ENCODE data around the gene ARPP19.
"Not testable (repeated sequence)": the region's sequence is repeated elsewhere in the genome, so short reads cannot be mapped to it uniquely, and the experiment has no call there.

Gene ARPP19

DNA sequence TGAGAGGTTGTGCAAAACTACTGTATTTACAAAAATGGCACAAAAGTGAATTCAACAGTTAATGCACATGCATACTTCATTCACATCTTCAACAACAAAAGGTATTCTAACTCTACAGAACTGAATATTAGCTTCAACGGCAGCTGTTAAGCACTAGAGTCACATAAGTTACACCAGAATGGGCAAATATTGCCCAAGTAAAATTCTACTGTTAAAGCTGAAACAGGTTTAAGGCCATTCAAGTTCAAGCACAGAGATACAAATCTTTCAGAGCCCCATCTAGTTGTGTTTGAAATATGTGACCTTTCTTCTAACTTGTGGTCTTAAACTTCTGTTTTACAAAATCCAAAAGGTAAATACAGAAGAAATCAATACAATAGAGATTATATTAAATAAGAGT, 17.6 kb downstream of the ARPP19 start:
- not testable (repeated sequence) for DNase-seq (ENCODE audit: low read depth in 2 of 2)

GRCh38 chr15:52546031-52546751, 22.6 kb downstream of the ARPP19 start:
- no peak for DNase-seq (ENCODE audit: low read depth in 2 of 2)

DNA sequence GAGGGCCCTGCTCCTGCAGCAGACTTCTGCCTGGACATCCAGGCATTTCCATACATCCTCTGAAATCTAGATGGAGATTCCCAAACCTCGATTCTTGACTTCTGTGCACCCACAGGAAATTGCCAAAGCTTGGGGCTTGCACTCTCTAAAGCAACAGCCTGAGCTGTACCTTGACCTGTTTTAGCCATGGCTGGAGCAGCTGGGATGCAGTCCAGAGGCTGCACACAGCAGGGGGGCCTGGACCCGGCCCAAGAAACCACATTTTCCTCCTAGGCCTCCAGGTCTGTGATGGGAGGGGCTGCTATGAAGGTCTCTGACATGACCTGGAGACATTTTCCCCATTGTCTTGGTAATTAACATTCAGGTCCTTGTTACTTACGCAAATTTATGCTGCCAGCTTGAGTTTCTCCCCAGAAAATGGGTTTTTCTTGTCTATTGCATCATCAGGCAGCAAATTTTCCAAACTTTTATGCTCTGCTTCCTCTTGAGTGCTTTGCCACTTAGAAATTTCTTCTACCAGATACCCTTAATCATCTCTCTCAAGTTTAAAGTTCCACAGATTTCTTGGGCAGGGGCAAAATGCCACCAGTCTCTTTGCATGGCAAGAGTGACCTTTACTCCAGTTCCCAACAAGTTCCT, 28.3 kb downstream of the ARPP19 start:
- no peak for DNase-seq (ENCODE audit: low read depth in 2 of 2)

DNA sequence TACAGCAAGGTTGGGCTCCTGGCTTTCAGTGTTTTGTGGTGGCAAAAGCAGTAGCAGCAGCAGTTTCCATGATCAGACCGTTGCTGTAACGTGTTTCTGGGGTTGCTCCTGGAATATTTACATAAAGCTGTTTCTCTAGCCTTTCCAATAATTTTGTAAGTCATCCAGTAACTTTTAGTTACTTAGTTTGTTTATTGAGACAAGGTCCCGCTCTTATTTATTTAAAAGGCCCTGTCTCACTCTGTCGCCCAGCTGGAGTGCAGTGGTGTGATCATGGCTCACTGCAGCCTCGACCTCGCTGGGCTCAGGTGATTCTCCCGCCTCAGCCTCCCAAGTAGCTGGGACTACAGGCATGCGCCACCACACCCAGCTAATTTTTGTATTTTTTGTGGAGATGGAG, 31.4 kb downstream of the ARPP19 start:
- no peak for DNase-seq (ENCODE audit: low read depth in 2 of 2)

DNA sequence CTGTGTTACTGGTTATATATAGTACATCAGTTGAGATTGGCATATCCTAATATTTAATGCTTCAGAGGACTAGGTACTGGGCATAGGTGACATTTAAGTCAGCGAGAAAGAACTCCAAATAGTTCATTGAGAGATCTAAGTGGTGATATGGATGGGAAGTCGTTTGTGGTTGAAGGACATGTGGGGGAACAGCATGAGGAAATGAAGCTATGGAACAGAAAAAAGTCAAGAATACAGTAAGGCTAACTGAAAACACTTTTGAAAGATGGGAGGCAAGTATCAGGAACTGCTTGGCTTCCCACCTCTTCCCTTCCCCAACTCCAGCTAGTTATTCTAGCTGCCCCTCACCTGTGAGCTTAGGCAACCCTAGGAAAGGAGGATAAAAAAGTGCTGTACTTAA, 36.4 kb downstream of the ARPP19 start:
- no peak for DNase-seq (ENCODE audit: low read depth in 2 of 2)

- DNase-seq (ENCODE audit: low read depth in 2 of 2) = no peak
Measured at GRCh38 chr15:52529940-52530339, 38.9 kb downstream of the ARPP19 start.

DNA sequence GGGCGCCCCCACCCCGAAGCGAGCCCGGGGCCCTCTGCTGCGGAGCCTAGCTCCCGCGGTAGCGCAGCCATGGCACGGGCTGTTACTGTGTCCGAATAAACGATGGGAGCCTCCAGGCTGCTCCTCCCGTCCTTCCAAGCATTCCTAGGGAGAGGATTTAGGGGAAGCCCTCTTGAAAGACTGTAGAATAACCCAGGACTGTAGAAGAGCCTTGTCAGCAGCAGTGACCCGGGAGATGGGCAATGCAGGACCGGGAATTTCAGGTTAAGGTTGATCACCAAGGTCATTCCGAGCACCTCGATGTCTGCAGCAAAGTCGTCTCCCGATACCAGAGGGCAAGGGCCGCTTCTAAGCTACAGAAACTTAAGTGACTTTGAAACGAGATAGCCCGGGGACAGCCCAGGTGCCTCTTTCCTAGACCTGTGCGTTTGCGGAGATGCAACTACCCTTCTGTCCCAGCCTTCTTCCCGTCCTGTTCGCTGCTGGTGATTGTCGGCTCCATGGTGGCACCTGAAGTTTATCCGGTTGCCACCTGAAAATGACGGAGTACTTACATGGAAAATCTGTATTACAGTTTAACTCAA, 39.4 kb downstream of the ARPP19 start:
- peak in 1 of 2 donors; percentile 8 for DNase-seq (ENCODE audit: low read depth in 2 of 2)

- peak; percentile 62 to 73 for DNase-seq (ENCODE audit: low read depth in 2 of 2)
Measured at GRCh38 chr15:52528564-52529340, 40.1 kb downstream of the ARPP19 start, which contains the start of gene MYO5A. MYO5A (minus strand) TSS chr15:52528880; CDS start chr15:52528806, 74 bp downstream.

GRCh38 chr15:52527911-52528563, 40.8 kb downstream of the ARPP19 start:
- peak; percentile 21 to 27 for DNase-seq (ENCODE audit: low read depth in 2 of 2)

DNA sequence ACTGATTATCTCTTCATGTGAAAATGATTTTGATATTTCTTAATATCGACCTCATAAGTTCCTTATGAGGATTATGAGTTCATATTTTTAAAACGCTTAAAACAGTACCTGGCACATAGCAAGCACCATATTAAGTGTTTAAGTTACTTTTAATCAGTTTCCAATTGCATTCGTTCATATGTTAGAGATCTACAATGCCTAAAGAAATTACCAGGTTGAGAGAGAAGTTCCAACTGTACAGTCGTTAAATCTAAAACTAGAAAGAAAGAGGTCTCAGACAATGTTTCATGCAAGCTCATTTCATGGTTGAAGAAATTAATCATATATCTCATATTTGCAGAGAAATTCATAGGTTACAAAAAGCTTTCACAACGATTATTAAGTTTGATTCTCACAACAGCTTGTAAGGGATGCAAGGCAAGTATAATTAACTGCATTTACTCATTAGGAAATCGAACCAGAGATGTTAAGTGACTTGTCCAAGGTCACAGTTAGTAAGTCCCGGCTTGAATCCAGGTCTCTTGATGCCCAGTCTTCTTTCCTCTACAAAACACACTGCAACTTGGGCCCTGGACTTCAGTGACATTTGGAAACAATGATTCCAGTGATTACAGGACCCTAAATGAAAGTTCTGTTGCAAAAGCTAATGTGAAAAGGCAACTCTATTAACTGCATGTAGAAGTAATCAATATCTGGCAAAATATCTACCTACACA, 41.5 kb downstream of the ARPP19 start:
- DNase-seq (ENCODE audit: low read depth in 2 of 2) = no peak

DNA sequence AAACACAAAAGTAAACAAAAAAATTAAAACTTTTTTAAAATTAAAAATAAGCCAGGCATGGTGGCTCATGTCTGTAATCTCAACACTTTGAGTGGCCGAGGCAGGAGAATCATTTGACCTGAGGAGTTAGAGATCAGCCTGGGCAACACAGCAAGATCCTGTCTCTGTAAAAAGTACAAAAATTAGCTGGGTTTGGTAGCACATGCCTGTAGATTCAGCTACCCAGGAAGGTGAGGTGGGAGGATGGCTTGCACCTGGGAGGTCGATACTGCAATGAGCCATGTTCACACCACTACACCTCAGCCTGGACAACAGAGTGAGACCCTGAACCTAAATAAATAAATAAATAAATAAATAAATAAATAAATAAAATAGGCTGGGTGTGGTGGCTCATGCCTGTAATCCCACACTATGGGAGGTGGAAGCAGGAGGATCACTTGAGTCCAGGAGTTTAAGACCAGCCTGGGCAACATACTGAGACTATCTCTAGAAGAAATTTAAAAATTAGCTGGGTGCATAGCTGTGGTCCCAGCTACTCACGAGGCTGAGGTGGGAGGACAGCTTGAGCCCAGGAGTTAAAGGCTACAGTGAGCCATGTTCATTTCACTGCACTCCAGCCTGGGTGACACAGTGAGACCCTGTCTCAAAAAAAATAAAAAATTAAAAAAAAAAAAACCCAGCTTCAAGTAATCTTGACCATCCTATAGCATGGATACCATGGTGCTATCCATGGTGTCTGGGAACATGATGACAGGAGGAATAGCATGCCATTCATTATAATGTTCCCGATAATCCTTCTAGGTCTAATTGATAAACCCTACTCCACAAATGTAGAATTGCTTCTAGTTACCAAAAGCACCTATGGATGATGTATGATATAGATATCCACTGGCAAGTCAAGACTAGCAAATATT, 44.4 kb downstream of the ARPP19 start:
- no peak for DNase-seq (ENCODE audit: low read depth in 2 of 2)

DNA sequence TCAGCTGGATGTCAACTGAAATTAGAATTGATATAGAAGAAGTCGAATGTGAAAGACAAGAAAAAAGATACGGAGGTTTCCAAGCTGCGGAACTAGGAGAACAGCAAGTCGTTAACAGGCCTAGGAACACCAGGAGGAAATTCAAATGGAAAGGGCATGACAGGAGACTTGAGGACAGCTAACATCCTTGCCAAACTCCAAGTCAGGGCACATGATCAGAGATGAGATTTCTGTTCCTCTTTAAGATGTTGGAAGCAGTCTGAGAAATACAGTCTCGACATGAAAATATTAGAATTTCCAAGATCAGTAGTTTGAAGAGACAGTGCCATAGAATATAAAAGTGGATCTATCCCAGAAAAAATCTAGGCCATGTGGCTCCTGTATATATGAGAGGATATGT, 45.2 kb downstream of the ARPP19 start:
- no peak for DNase-seq (ENCODE audit: low read depth in 2 of 2)

- no peak for DNase-seq (ENCODE audit: low read depth in 2 of 2)
Measured at GRCh38 chr15:52523192-52523591, 45.6 kb downstream of the ARPP19 start.

- DNase-seq (ENCODE audit: low read depth in 2 of 2) = no peak
Measured at GRCh38 chr15:52521682-52522081, 47.1 kb downstream of the ARPP19 start.

DNA sequence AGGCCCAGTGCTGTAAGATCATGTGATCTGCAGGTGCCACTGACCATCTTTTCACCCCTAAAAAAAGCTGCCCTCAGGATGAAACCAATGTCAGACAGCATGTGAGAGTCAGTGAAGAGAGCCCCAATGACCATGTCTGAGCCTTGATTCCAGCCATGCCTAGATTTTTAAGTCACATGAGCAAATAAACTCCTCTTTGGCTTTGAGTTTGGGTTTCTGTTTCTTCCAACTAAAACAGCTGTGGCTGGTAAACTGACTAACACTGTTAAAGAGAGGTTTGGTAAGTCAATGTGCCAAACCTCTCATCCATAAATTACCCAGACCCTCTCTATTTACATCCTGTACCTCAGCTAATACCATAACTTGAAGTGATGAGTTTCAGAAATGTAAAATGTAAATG, 48.4 kb downstream of the ARPP19 start:
- no peak for DNase-seq (ENCODE audit: low read depth in 2 of 2)

DNA sequence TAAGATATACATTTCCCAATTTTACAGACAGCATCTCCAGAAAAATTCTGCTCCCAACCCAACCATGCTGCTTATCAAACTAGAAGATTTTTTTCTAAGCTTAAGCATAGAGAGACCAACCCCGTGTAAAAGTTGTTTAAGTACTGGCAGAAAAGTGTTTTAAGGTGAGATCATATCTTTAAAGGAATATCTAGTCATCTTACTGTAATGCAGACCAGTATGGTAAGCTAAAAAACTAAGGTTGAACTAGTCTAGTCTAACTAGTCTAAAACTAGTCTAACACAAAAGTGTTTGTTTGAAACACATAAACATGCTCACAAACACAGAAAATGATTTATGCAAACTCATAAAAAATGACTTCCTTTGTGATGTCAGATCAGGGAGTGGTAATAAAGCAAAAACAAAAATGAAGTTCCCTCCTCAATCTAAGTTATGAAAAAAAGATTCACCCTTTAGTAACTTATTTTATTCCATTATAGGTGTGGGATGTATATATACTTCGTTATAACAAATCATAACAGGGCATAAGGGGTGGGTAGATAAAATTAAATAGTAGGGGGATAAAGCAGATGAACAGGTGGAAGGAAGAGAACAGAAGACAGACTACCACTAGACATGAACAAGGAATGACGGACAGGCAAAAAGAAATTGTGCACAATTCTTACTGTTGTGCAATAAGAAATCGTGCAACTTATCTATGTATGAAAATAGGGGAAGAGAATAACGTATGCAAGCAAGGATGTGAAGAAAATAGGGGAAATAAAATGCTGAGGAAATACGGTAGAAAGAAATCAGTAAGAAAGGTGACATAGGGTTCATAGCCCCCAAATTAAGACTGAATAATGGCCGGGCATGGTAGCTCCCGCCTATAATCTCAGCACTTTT, 50.1 kb downstream of the ARPP19 start:
- DNase-seq (ENCODE audit: low read depth in 2 of 2) = no peak

GRCh38 chr15:52517014-52517413, 51.8 kb downstream of the ARPP19 start:
- no peak for DNase-seq (ENCODE audit: low read depth in 2 of 2)

GRCh38 chr15:52515343-52515742, 53.5 kb downstream of the ARPP19 start:
- DNase-seq (ENCODE audit: low read depth in 2 of 2) = no peak

GRCh38 chr15:52514482-52514881, 54.3 kb downstream of the ARPP19 start:
- no peak for DNase-seq (ENCODE audit: low read depth in 2 of 2)

All from stimulated activated CD4-positive, alpha-beta T cell treated with anti-CD3 and anti-CD28 coated beads, Interleukin-1b, Interleukin-23, amount 100 ng/mL, for 4 hours (primary cell).